ENCODE measurements around the gene HSF4. TPM values are rescaled to one million over a fixed set of nuclear protein-coding genes. Genes with fewer than 3 reads are reported as not detected.

Gene HSF4
- total and polyA plus RNA-seq, 2 of the 4 experiments (the other 2 are of a cell fraction) = 0.54 to 7.5 TPM

GRCh38 chr16:67150833-67151396 is 13.6 kb upstream of the HSF4 start, which contains the start of gene B3GNT9:
B3GNT9 (minus strand) TSS chr16:67150998; CDS start chr16:67150485, 513 bp downstream.
- peaks cover 6% of the 10 kb centered on the region; the same call in 1 of the 2 replicates for H3K4me1 ChIP-seq (ENCODE audit: control insufficient read depth, insufficient read depth, low read length)
- intact Hi-C loops (cut with micrococcal nuclease) (loop anchor here (2.0 to 10.0 kb wide), 2 partner anchors 132 to 256 kb away; no protein-coding TSS in a partner anchor), dilution Hi-C loops (cut with HindIII; ENCODE audit: low sequenced_read_pairs, unreplicated experiment) (no loop called here), in situ Hi-C loops (cut with MboI; ENCODE audit: low sequenced_read_pairs) (no loop called here)
- H3K27me3 ChIP-seq (ENCODE audit: control insufficient read depth, insufficient read depth, low read length) = no peaks in the 10 kb centered on the region
- peak within 1 kb of the TSS; percentile 88 for H3K56ac ChIP-seq (ENCODE audit: extremely low read depth, insufficient read depth, low read length)
- peak within 1 kb of the TSS; percentile 95 for H2AK9ac ChIP-seq (replicated peaks; ENCODE audit: low read depth, low read length, poor library complexity)
- ChIA-PET CTCF (interaction anchor here (0.7 to 1.0 kb wide), 4 partner anchors 10 to 47 kb away, joined by 3 to 4 read pairs (median 3); no protein-coding TSS in a partner anchor), POLR2A (ENCODE audit: unreplicated experiment) (no interaction called here)
- H3K4me3 ChIP-seq (ENCODE audit: insufficient read depth, low read depth, low read length) = peak within 1 kb of the TSS; percentile 76
- peak within 1 kb of the TSS; percentile 82 for H2BK120ac ChIP-seq (ENCODE audit: low read depth, low read length)
- H3K14ac ChIP-seq (replicated peaks; ENCODE audit: low read depth, low read length) = peak within 1 kb of the TSS; percentile 96
- H3K4ac ChIP-seq (ENCODE audit: low read depth, low read length) = peak within 1 kb of the TSS; percentile 87
- BruUV-seq (replicated peaks) = no TSS peak
- H3K4me2 ChIP-seq (ENCODE audit: low read depth, low read length) = peak within 1 kb of the TSS; percentile 84
- peak within 1 kb of the TSS; percentile 64 for H3K9ac ChIP-seq (ENCODE audit: low read depth, low read length)
- H2AFZ ChIP-seq (replicated peaks; ENCODE audit: low read length, poor library complexity) = peak within 1 kb of the TSS; percentile 99
- peak within 1 kb of the TSS; percentile 81 for H3K23ac ChIP-seq (ENCODE audit: low read depth, low read length)
- no peaks in the 10 kb centered on the region for H3K9me3 ChIP-seq (ENCODE audit: control insufficient read depth, insufficient read depth, low read length)
- peaks cover 4% of the 10 kb centered on the region; the same call in 1 of the 2 replicates for H3K9me1 ChIP-seq (ENCODE audit: insufficient read depth, low read length)
- H4K8ac ChIP-seq (ENCODE audit: low read depth in 2 of 2, low read length in 2 of 2) = peak within 1 kb of the TSS; percentile 72 to 97
- H4K20me1 ChIP-seq (ENCODE audit: insufficient read depth, low read length) = peaks cover 20% of the 10 kb centered on the region
- peak within 1 kb of the TSS; percentile 66 for H2AK5ac ChIP-seq (ENCODE audit: low read depth, low read length)
- peak within 1 kb of the TSS; percentile 92 for H3K27ac ChIP-seq (ENCODE audit: insufficient read depth, low read length)
- peaks cover 0 to 30% of the 10 kb centered on the region in 2 experiments; a peak in 2 of 4 replicates for H3K79me1 ChIP-seq (ENCODE audit: low read depth in 1 of 2, low read length in 2 of 2)
- peak within 1 kb of the TSS; percentile 71 for H4K91ac ChIP-seq (ENCODE audit: insufficient read depth, low read depth, low read length)
- DNase-seq (peak; percentile 66), ATAC-seq (ENCODE audit: low read depth) (peak; percentile 78)
- H3K36me3 ChIP-seq (ENCODE audit: control insufficient read depth, insufficient read depth, low read length) = peaks cover 31% of the 10 kb centered on the region
- peak within 1 kb of the TSS; percentile 87 for H2BK5ac ChIP-seq (ENCODE audit: low read depth, low read length, poor library complexity, severe bottlenecking)
- H2BK15ac ChIP-seq (ENCODE audit: low read depth, low read length) = peak within 1 kb of the TSS; percentile 77; the same call in 2 of the 3 replicates
- 1% methylated on average over 10 of the region's 34 CpGs; no CpG with 5 or more reads in 1 of the 2 experiments for WGBS, 2 experiments (ENCODE audit: extremely low coverage in 2 of 2, insufficient read length in 1 of 2)
- H4K5ac ChIP-seq (ENCODE audit: low read depth, low read length) = peak within 1 kb of the TSS; percentile 65
- peak within 1 kb of the TSS; percentile 66; the same call in 1 of the 2 replicates for H3K18ac ChIP-seq (ENCODE audit: low read depth, low read length)
- peak within 1 kb of the TSS; percentile 47 for H2BK20ac ChIP-seq (ENCODE audit: low read depth, low read length)
- TF ChIP-seq NFE2L2 (IDR thresholded peaks at IDR 0.05; ENCODE audit: low read depth, low read length) (no peak), FOS (IDR thresholded peaks at IDR 0.05; ENCODE audit: low read depth, low read length) (no peak), MAFK (IDR thresholded peaks at IDR 0.05; ENCODE audit: low read depth, low read length) (no peak), RCOR1 (IDR thresholded peaks at IDR 0.05; ENCODE audit: insufficient replicate concordance, low read length) (no peak), RFX5 (IDR thresholded peaks at IDR 0.05; ENCODE audit: low read depth, low read length) (no peak), RAD21 (IDR thresholded peaks at IDR 0.05; ENCODE audit: low read length) (no peak), CTCF (conservative IDR thresholded peaks at IDR 0.05; ENCODE audit: low read depth, low read length) (no peak), POLR2A (IDR thresholded peaks at IDR 0.05; ENCODE audit: low read depth, low read length) (no peak), CEBPB (IDR thresholded peaks at IDR 0.05; ENCODE audit: low read depth, low read length) (no peak), SMC3 (IDR thresholded peaks at IDR 0.05; ENCODE audit: low read depth, low read length) (no peak), CHD1 (IDR thresholded peaks at IDR 0.05; ENCODE audit: low read depth, low read length) (no peak), ELK1 (IDR thresholded peaks at IDR 0.05; ENCODE audit: borderline replicate concordance, low read depth, low read length) (no peak), MAZ (IDR thresholded peaks at IDR 0.05; ENCODE audit: borderline replicate concordance, low read depth, low read length) (peak; percentile 39; the same call in 1 of the 2 replicates), USF2 (IDR thresholded peaks at IDR 0.05; ENCODE audit: low read depth, low read length) (peak; percentile 88), BHLHE40 (IDR thresholded peaks at IDR 0.05; ENCODE audit: low read depth, low read length) (no peak)
